Left cardiac atrium (tissue), 4 donors: ENCODE results near the gene CALML4. TPM values are rescaled to one million over a fixed set of nuclear protein-coding genes. Genes with fewer than 3 reads are reported as not detected.
"Not testable (repeated sequence)": the region's sequence is repeated elsewhere in the genome, so short reads cannot be mapped to it uniquely, and the experiment has no call there.

Experiments
- ATAC-seq, 2 donors: fragments of 200-7000 bp; cut with Tn5 transposase; one replicate each; pipeline ENCODE4 v1.9.1; 2020; ENCODE audit warnings: mild to moderate bottlenecking in 2 of 2, moderate library complexity in 2 of 2
- DNase-seq: peaks from one replicate; pipeline ENCODE4 v3.0.0-alpha.2; 2020
- intact Hi-C, 2 donors: fragments of 100-400 bp; cut with DNase I; formaldehyde crosslinking; loops; one replicate each; pipeline versions ENCODE4 v1.14.1 to v1.15.1; 2022 to 2023
- long read RNA-seq: library from polyadenylated mRNA; unstranded; transcript quantifications from one replicate; pipeline ENCODE4 v2.0.0, GENCODE V29; 2021
- total RNA-seq, 2 donors: library from RNA; stranded (reverse); fragmentation: NEBNext Ultra II Directional; extraction: Animal tissue kit (Norgen Biotek cat#: 25700); gene quantifications; one replicate each; pipeline ENCODE4 v1.2.1, GENCODE V29; 2021
- donor health status: DM: no; HTN: yes; CAD: no.
- donor health status: DM: no; HTN: yes; CAD: no; lungs with severe emphysema.
- donor health status: DM: yes; HTN: yes; CAD: no.
- donor health status: Dilated cardiomyopathy.

The CALML4 gene, protein sequence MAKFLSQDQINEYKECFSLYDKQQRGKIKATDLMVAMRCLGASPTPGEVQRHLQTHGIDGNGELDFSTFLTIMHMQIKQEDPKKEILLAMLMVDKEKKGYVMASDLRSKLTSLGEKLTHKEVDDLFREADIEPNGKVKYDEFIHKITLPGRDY
- total RNA-seq = 1 to 10 TPM; 3.7 to 4.3 TPM
- long read RNA-seq, partial matches to known transcripts = 0 of 1 reads
- long read RNA-seq, other reads (novel, unspliced or antisense) = 0 of 1 reads

DNA sequence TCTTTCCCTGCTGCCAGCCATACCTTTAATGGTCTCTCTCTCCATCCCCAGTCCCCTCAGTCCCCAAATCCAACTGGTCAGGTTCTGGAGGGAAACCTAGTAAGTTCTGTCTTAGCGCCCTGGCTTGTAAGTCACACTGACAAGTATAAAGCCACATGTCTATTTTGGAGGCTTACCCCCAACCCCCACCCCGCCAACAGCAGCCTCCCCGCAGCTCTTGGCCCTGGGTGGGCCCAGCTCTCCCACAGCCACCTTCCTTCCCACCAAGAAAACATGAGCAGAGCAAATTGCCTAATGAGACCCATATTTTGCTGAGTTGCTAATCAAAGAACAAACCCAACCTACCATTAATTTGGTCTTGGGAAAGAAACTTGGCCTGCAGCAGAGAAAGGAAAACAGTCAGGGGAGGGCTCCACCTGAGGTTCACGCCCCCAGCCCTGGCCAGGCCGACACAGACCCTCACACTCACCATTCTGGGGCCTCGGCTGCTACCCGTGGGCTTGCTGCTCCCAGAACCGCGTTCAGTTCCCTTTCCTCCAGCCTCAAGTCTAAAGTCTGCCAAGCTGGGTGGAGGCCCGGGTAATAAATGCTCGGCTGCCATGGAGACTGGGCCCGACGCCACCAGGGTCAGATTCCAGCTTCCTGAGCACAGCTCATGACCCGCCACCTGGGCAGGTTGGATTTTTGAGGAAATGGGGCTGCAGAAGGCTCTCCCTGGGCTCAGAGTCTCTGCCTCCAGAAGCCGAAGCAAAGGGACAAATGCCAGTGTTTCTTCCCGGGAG lies at the start of gene CALML4:
TSS of gene CALML4 (minus strand) at position 557 of the 782 bp plus-strand sequence. CDS start at position 472, 85 bp downstream.
- DNase-seq (peak; percentile 77), ATAC-seq (peak; percentile 66 to 68)
- intact Hi-C loops = no loop called here

DNA sequence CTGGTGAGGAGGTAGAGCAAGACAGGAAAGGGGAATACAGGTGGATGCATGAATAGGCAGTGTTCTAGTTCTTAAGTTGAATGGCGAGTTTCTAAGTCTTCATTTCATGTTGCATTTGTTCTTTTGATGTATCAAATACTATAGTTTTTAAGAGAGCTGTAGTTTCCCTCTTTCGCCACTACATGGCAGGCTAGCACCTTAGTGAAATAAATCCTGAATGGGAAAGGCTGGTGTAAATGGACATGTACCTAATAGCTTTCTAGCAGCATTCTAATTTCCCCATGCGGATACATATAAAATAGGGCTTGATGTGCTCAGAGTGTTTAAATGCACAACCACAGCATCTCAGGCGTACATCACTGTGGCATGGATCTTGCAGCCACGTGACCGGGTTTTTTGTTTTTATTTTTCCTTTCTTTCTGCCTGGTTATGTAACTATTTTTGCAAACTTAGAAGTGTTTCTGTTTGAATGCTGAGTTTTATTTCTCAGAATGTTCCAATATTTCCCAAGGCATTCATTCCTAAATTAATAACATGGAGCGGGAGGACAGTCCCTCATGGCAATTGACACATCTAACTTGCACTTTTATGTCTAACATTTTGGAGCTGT lies 47.9 kb upstream of the CALML4 start:
- peak; percentile 24 for DNase-seq
- intact Hi-C loops = loop anchor here (2.0 to 10.0 kb wide), 3 partner anchors 48 to 129 kb away; no protein-coding TSS in a partner anchor
- peak in 1 of 2 donors; percentile 19 for ATAC-seq

GRCh38 chr15:68249058-68249713 lies 44.1 kb upstream of the CALML4 start:
- DNase-seq = no peak
- ATAC-seq = peak in 1 of 2 donors; percentile 29
- intact Hi-C loops = no loop called here

DNA sequence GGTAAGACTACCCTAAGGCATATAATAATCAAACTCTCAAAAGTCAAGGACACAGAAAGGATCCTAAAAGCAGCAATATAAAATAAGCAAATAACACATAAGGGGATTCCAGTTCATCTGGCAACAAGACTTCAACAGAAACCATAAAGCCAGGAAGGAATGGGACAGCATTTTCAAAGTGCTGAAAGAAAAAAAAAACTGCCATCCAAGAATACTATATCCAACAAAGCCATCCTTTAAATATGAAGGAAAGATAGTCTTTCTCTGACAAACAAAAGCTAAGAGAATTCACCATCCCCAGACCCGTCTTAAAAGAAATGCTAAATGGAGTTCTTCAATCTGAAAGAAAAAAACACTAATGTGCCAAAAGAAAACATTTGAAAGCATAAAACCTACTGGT lies 39.1 kb upstream of the CALML4 start:
- no peak for DNase-seq
- ATAC-seq = no peak
- intact Hi-C loops = no loop called here

DNA sequence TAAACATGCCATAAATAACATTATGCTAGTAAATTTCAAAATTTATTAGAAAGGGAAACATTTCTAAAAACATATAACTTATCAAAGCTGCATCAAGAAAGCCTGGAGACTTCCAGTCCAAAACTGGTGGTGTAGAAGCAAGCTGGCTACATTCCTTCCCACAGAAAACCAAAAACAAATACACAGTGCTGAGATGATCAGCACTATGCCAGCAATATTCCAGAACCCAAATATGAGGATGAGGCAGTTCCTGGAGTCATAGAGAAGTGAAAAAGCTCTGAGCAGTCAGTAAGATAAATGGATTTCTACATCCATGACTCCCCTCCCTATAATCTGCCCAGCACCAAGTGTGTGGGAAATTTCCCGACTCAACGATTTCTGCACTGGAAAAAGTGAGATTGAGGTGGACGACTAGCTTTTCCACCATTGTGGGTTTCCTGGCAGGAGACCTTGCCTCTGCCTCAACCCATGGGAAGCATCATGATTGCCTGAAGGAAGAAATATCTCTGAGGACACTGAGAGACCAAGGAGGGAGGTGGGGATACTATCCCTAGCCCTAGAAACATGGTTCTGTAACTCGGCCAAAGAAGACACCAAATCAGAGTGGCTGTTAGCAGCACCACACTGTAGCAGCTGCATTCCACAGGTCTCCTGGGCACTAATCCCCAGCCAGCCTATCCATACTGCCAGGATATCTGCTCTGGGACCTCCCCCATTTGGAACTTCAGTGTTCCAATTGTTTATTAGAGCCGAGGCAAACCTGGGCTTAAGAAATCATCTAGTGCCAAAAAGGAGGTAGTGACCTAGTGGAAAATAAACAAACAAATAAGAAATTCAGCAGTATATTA lies 36.2 kb upstream of the CALML4 start:
- no peak for ATAC-seq
- intact Hi-C loops = no loop called here
- DNase-seq = no peak

DNA sequence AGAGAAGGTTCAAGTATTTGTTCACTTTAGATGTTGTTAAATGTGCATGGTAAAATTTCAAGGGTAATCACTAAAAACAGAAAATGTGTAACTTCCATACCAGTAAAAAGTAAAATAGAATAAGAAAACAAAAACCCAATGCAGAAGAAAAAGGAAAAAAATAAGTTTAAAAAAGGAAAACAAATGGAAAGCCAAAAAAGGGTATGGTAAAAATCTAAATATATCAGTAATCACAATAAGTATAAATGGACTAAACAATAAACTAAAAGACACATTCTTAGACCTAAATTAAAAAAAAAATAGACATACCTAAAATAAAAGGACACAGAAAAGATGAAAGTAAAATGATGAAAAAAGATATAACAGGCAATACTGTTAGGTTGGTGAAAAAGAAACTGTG lies 33.9 kb upstream of the CALML4 start:
- intact Hi-C loops = no loop called here
- ATAC-seq = no peak
- no peak for DNase-seq

DNA sequence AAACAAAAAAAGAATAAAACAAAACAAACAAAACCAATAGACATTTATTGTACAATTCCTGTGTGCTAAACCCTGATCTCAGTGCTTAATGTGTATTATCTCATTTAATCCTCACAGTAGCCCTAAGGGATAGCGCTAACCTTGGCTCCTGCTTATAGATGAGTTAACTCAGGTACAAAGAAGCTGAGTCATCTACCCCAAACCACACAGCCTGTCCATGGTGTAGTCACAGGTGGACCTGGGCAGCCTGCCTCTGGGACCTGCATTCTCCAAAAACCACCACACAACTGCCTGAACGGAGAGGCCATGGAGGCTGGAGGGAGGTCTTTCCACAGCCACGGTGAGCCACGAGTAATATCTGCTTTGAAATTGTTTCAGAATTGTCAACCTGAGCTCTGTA lies 29.9 kb upstream of the CALML4 start:
- ATAC-seq (no peak), DNase-seq (no peak)
- intact Hi-C loops = no loop called here

GRCh38 chr15:68234520-68234919 lies 29.4 kb upstream of the CALML4 start:
- ATAC-seq, DNase-seq, intact Hi-C loops: not testable (repeated sequence)

DNA sequence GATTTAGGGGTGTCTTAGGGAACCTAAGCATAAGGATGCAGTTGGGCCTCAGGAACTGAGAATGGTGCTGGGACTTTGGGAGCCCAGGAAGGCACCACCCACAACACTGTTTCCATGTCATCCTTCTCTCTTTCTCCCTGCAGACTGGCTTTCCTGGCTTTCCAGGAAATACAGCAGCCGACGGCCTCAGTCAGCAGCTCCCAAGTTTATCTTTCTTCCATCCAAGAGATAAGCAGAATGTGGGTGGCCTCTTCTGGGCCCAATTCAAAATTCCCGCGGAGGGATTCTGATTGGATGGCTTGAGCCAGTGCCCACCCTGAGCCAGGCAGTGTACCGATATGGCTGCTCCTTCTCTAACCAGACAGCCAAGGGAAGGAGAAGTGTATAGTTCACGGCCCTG lies 28.9 kb upstream of the CALML4 start:
- DNase-seq (no peak), ATAC-seq (no peak)
- intact Hi-C loops = no loop called here

DNA sequence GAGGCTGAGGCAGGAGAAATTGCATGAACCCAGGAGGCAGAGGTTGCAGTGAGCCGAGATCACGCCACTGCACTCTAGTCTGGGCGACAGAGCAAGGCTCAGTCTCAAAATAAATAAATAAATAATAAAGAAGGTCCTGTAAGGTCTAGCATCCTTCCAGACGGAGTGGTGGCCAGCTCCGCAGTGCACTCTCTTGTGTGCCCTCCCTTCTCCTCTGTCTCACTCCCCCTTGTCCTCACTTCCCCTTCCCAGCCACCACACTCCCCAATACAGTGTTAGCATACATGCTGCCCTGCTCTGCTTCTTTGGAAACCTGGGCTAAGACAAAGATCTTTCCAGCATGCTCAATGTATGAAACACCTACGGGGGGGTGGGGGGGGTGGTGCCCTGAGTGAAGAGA lies 27.8 kb upstream of the CALML4 start:
- no peak for DNase-seq
- ATAC-seq = no peak
- intact Hi-C loops = no loop called here

- ATAC-seq = no peak
- intact Hi-C loops = no loop called here
- peak; percentile 10 for DNase-seq
Measured at GRCh38 chr15:68232449-68232848, 27.3 kb upstream of the CALML4 start.

DNA sequence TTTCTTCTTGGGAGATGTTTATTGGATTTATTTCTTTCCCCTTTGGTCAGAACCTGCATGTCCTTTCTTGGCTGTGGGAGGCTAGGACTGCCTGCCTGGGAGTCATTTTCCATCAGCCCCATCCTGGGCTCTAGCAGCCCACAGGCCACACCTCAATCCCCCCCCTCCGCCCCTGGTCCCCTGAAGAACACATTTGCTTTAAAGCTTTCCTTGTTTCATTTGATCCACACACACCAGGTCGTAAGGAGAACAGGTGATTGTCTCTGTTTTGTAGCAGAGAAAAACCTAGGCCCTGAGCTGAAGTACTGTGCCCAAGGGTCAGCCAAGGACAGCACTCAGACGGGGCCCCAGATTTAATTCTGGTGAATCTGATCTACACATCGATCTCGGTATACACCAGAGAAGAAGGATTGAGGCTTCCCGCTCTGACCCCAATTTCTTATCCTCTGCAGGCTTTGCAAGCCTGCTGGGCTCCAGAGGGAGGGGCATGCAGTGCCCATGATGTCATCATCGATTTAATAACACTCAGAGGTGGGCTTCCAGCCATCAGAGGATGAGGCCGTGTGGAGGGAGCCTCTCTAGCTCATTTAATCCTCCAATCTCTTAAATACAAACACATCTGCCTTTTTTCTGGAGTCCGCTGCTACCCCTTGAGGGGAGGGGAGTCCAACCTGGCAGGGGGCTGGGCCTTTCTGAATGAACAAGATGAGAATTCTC lies 26.1 kb upstream of the CALML4 start:
- intact Hi-C loops = no loop called here
- ATAC-seq (no peak), DNase-seq (no peak)

- ATAC-seq = no peak
- intact Hi-C loops = no loop called here
- DNase-seq = peak; percentile 29
Measured at GRCh38 chr15:68230157-68231100, 25.3 kb upstream of the CALML4 start.

- ATAC-seq = peak; percentile 98
- intact Hi-C loops = no loop called here
- DNase-seq = peak; percentile 83
Measured at GRCh38 chr15:68229386-68230156, 24.4 kb upstream of the CALML4 start, which contains the start of gene CLN6. TSS of gene CLN6 (minus strand) at chr15:68229728. CDS start at chr15:68229584, 144 bp downstream.

- DNase-seq (peak; percentile 36), ATAC-seq (no peak)
- intact Hi-C loops = no loop called here
Measured at GRCh38 chr15:68228971-68229385, 23.8 kb upstream of the CALML4 start.
